Measurements from ENCODE around the gene SELPLG.
"Not testable (repeated sequence)": the region's sequence is repeated elsewhere in the genome, so short reads cannot be mapped to it uniquely, and the experiment has no call there.

The SELPLG gene

DNA sequence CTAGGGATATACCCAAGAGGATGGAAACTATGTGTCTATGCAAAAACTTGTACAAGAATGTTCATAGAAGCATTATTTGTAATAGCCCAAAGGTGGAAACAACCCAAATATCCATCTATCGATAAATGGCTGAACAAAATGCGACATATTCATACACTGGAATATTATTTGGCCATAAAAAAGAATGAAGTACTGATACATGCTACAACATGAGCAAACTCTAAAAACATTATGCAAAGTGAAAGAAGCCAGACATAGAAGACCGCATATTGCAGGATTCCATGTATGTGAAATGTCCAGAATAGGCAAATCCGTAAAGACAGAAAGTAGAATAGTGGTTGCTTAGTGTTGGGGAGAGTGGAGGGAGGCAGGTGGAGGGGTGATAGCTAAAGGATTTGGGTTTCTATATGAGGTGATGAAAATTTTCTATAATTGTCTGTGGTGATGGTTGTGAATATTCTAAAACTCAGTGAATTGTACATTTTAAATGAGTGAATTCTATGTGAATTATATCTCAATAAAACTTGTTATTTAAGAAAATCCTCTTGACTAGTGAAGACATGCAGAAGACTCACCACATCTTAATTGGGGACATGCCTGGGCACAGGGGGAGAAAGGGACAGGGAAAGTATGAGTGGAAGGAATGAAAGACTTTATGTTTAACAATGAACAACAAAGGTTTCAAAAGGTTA is 29.8 kb upstream of the SELPLG start:
- peaks cover 83% of the 10 kb centered on the region for H3K79me2 ChIP-seq (ENCODE audit: low read length)
- peak overlapping the region; percentile 63 for H3K4me2 ChIP-seq (ENCODE audit: low read depth, low read length)
- no peak overlapping the region for H2AFZ ChIP-seq (ENCODE audit: low read length)
- no peaks in the 10 kb centered on the region for H3K9me3 ChIP-seq (replicated peaks; ENCODE audit: insufficient read depth, low read length)
- H3K4me1 ChIP-seq (ENCODE audit: low read length), result peaks cover 54% of the 10 kb centered on the region
- H3K27ac ChIP-seq (ENCODE audit: low read length), result peak overlapping the region; percentile 79
- H3K4me3 ChIP-seq (ENCODE audit: low read length), result no peak overlapping the region
- DNase-seq, result no peak
- no peaks in the 10 kb centered on the region for H3K9me2 ChIP-seq (replicated peaks; ENCODE audit: insufficient read depth, low read length)
- no peaks in the 10 kb centered on the region for H4K20me1 ChIP-seq (ENCODE audit: insufficient read depth, low read length)
- H3K27me3 ChIP-seq (replicated peaks; ENCODE audit: insufficient read depth, low read length), result no peaks in the 10 kb centered on the region
- peaks cover 3% of the 10 kb centered on the region for H3K36me3 ChIP-seq (replicated peaks; ENCODE audit: insufficient read depth, low read length)
- H3K9ac ChIP-seq (ENCODE audit: low read length), result peak overlapping the region; percentile 42; the same call in 1 of the 2 replicates
- peaks cover 50% of the 10 kb centered on the region for H3F3A ChIP-seq (ENCODE audit: insufficient read depth, low read length)
- TF ChIP-seq, protein P1, sequence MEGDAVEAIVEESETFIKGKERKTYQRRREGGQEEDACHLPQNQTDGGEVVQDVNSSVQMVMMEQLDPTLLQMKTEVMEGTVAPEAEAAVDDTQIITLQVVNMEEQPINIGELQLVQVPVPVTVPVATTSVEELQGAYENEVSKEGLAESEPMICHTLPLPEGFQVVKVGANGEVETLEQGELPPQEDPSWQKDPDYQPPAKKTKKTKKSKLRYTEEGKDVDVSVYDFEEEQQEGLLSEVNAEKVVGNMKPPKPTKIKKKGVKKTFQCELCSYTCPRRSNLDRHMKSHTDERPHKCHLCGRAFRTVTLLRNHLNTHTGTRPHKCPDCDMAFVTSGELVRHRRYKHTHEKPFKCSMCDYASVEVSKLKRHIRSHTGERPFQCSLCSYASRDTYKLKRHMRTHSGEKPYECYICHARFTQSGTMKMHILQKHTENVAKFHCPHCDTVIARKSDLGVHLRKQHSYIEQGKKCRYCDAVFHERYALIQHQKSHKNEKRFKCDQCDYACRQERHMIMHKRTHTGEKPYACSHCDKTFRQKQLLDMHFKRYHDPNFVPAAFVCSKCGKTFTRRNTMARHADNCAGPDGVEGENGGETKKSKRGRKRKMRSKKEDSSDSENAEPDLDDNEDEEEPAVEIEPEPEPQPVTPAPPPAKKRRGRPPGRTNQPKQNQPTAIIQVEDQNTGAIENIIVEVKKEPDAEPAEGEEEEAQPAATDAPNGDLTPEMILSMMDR (IDR thresholded peaks at IDR 0.05; ENCODE audit: low read length), result no peak
- TF ChIP-seq EZH2 (optimal IDR thresholded peaks at IDR 0.05; ENCODE audit: low read depth, low read length), result no peak
- no peak for TF ChIP-seq EZH2phosphoT487 (IDR thresholded peaks at IDR 0.05; ENCODE audit: low read length)

- not testable (repeated sequence) for H3K27me3 ChIP-seq (replicated peaks; ENCODE audit: insufficient read depth, low read length); H4K20me1 ChIP-seq (ENCODE audit: insufficient read depth, low read length); H3K27ac ChIP-seq (ENCODE audit: low read length); DNase-seq; H3F3A ChIP-seq (ENCODE audit: insufficient read depth, low read length); H3K4me1 ChIP-seq (ENCODE audit: low read length); H3K9me2 ChIP-seq (replicated peaks; ENCODE audit: insufficient read depth, low read length); H3K9ac ChIP-seq (ENCODE audit: low read length); H3K9me3 ChIP-seq (replicated peaks; ENCODE audit: insufficient read depth, low read length); H2AFZ ChIP-seq (ENCODE audit: low read length); H3K4me3 ChIP-seq (ENCODE audit: low read length); H3K4me2 ChIP-seq (ENCODE audit: low read depth, low read length)
- Histone ChIP-seq H3K36me3 (replicated peaks; ENCODE audit: insufficient read depth, low read length) (peaks cover 10% of the 10 kb centered on the region), H3K79me2 (ENCODE audit: low read length) (peaks cover 63% of the 10 kb centered on the region)
Observed at GRCh38 chr12:108658115-108658514, 24.4 kb upstream of the SELPLG start.

DNA sequence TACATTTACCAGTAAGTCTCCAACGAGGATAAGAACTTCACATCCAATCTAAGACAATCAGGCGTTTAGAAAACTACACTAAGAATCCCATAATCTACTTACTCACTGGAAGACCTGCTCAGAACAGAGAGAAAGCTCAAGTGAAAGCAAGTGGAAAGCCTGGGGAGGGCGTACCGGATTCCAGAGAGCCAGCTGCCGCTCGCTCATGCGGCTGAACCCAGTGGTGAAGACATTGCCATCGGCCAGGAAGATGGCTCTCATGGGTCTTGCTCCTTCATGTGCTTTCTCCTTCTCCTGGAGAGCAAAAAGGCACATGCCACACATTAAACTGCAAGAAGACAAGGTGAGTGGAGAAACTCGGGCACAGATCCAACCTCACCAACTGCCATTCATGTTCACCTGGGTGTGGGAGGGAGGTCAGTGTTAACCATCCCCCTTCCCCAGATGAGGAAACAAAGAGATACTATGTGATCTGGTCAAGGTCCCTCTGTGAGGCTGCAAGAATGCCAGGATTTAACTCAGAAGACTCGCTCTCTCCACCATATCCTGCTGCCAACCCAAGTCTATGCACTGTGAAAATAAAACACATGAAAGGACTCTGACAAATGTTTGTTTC is 23.5 kb upstream of the SELPLG start:
- Histone ChIP-seq H3K27me3 (replicated peaks; ENCODE audit: insufficient read depth, low read length) (no peaks in the 10 kb centered on the region), H3K36me3 (replicated peaks; ENCODE audit: insufficient read depth, low read length) (peaks cover 10% of the 10 kb centered on the region), H3K9ac (ENCODE audit: low read length) (no peak overlapping the region), H4K20me1 (ENCODE audit: insufficient read depth, low read length) (no peaks in the 10 kb centered on the region), H3K9me3 (replicated peaks; ENCODE audit: insufficient read depth, low read length) (no peaks in the 10 kb centered on the region), H3K9me2 (replicated peaks; ENCODE audit: insufficient read depth, low read length) (no peaks in the 10 kb centered on the region), H3K79me2 (ENCODE audit: low read length) (peaks cover 63% of the 10 kb centered on the region), H3K4me1 (ENCODE audit: low read length) (0 out of 2 replicates have a peak, but pooled peaks cover 5% of the 10 kb centered on the region), H3K27ac (ENCODE audit: low read length) (no peak overlapping the region), H3K4me3 (ENCODE audit: low read length) (no peak overlapping the region), H3F3A (ENCODE audit: insufficient read depth, low read length) (no peaks in the 10 kb centered on the region; the same call in 1 of the 2 replicates), H2AFZ (ENCODE audit: low read length) (no peak overlapping the region), H3K4me2 (ENCODE audit: low read depth, low read length) (no peak overlapping the region)
- TF ChIP-seq, protein P1 (IDR thresholded peaks at IDR 0.05; ENCODE audit: low read length), result no peak
- no peak for TF ChIP-seq EZH2phosphoT487 (IDR thresholded peaks at IDR 0.05; ENCODE audit: low read length)
- no peak for TF ChIP-seq EZH2 (optimal IDR thresholded peaks at IDR 0.05; ENCODE audit: low read depth, low read length)
- no peak for DNase-seq

- H3K9ac ChIP-seq (ENCODE audit: low read length); H4K20me1 ChIP-seq (ENCODE audit: insufficient read depth, low read length); H3F3A ChIP-seq (ENCODE audit: insufficient read depth, low read length); H2AFZ ChIP-seq (ENCODE audit: low read length); H3K9me2 ChIP-seq (replicated peaks; ENCODE audit: insufficient read depth, low read length); H3K4me3 ChIP-seq (ENCODE audit: low read length); H3K4me1 ChIP-seq (ENCODE audit: low read length); H3K27ac ChIP-seq (ENCODE audit: low read length); H3K9me3 ChIP-seq (replicated peaks; ENCODE audit: insufficient read depth, low read length); H3K27me3 ChIP-seq (replicated peaks; ENCODE audit: insufficient read depth, low read length); H3K4me2 ChIP-seq (ENCODE audit: low read depth, low read length); DNase-seq: not testable (repeated sequence)
- Histone ChIP-seq H3K36me3 (replicated peaks; ENCODE audit: insufficient read depth, low read length) (peaks cover 10% of the 10 kb centered on the region), H3K79me2 (ENCODE audit: low read length) (peaks cover 56% of the 10 kb centered on the region)
Observed at GRCh38 chr12:108656247-108656646, 22.6 kb upstream of the SELPLG start.

DNA sequence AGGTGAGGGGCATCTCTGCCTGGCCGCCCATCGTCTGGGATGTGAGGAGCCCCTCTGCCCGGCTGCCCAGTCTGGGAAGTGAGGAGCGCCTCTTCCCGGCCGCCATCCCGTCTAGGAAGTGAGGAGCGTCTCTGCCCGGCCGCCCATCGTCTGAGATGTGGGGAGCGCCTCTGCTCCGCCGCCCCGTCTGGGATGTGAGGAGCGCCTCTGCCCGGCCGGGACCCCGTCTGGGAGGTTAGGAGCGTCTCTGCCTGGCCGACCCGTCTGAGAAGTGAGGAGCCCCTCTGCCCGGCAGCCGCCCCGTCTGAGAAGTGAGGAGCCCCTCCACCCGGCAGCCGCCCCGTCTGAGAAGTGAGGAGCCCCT is 22.1 kb upstream of the SELPLG start:
- H3K4me3 ChIP-seq (ENCODE audit: low read length); H4K20me1 ChIP-seq (ENCODE audit: insufficient read depth, low read length); H3K27ac ChIP-seq (ENCODE audit: low read length); H3K9ac ChIP-seq (ENCODE audit: low read length); H3K9me2 ChIP-seq (replicated peaks; ENCODE audit: insufficient read depth, low read length); H2AFZ ChIP-seq (ENCODE audit: low read length); H3K4me2 ChIP-seq (ENCODE audit: low read depth, low read length); H3K9me3 ChIP-seq (replicated peaks; ENCODE audit: insufficient read depth, low read length); H3K4me1 ChIP-seq (ENCODE audit: low read length); DNase-seq; H3K27me3 ChIP-seq (replicated peaks; ENCODE audit: insufficient read depth, low read length); H3F3A ChIP-seq (ENCODE audit: insufficient read depth, low read length): not testable (repeated sequence)
- Histone ChIP-seq H3K79me2 (ENCODE audit: low read length) (peaks cover 51% of the 10 kb centered on the region), H3K36me3 (replicated peaks; ENCODE audit: insufficient read depth, low read length) (peaks cover 10% of the 10 kb centered on the region)

- H3K9ac ChIP-seq (ENCODE audit: low read length); H3K4me1 ChIP-seq (ENCODE audit: low read length); H4K20me1 ChIP-seq (ENCODE audit: insufficient read depth, low read length); H3K9me2 ChIP-seq (replicated peaks; ENCODE audit: insufficient read depth, low read length); H3K27ac ChIP-seq (ENCODE audit: low read length); H3K27me3 ChIP-seq (replicated peaks; ENCODE audit: insufficient read depth, low read length); H3K4me2 ChIP-seq (ENCODE audit: low read depth, low read length); H3K4me3 ChIP-seq (ENCODE audit: low read length); H3K9me3 ChIP-seq (replicated peaks; ENCODE audit: insufficient read depth, low read length); DNase-seq; H2AFZ ChIP-seq (ENCODE audit: low read length); H3F3A ChIP-seq (ENCODE audit: insufficient read depth, low read length): not testable (repeated sequence)
- peaks cover 10% of the 10 kb centered on the region for H3K36me3 ChIP-seq (replicated peaks; ENCODE audit: insufficient read depth, low read length)
- H3K79me2 ChIP-seq (ENCODE audit: low read length), result peaks cover 44% of the 10 kb centered on the region
Observed at GRCh38 chr12:108654622-108655021, 20.9 kb upstream of the SELPLG start.
